MCF 10A (cell line): ENCODE results near the gene NUDT15. TPM values are rescaled to one million over a fixed set of nuclear protein-coding genes. Genes with fewer than 3 reads are reported as not detected.

ENCODE experiments used
- BruUV-seq: library from RNA; stranded (reverse); fragments of 400-500 nt; replicated peaks from 2 replicates; lab custom pipeline; 2021; lab: Mats Ljungman, UMichigan
- CTCF ChIA-PET: fragments of 300-600 bp; sonication (Branson Sonifier 250); formaldehyde crosslinking; extraction: SDS; loops from one replicate; lab custom pipeline; 2021; ENCODE audit warnings: antibody characterized with exemption, inconsistent platforms; lab: Yijun Ruan, JAX
- POLR2A ChIA-PET: fragments of 300-600, 350-650 bp; sonication (Branson Sonifier 250); formaldehyde crosslinking; extraction: SDS; loops from one replicate; lab custom pipeline; 2020; ENCODE audit warnings: antibody characterized with exemption, inconsistent platforms; lab: Yijun Ruan, JAX
- DNase-seq: peaks from one replicate; pipeline ENCODE4 v3.0.0-alpha.2; 2018; ENCODE audit not compliant: unreplicated experiment
- H3K27ac Mint-ChIP-seq: one replicate; pipeline ENCODE4 v1.8.0; 2022; ENCODE audit warnings: mild to moderate bottlenecking, low read depth, mixed read lengths; ENCODE audit not compliant: unreplicated experiment
- H3K27me3 Mint-ChIP-seq: one replicate; pipeline ENCODE4 v1.8.0; 2022; ENCODE audit warnings: mixed read lengths; ENCODE audit not compliant: insufficient read depth, unreplicated experiment
- H3K36me3 Mint-ChIP-seq: one replicate; pipeline ENCODE4 v1.8.0; 2022; ENCODE audit warnings: mild to moderate bottlenecking, moderate library complexity, mixed read lengths; ENCODE audit not compliant: insufficient read depth, unreplicated experiment
- H3K4me1 Mint-ChIP-seq: one replicate; pipeline ENCODE4 v1.8.0; 2022; ENCODE audit warnings: mixed read lengths; ENCODE audit not compliant: insufficient read depth, unreplicated experiment
- H3K4me3 Mint-ChIP-seq: one replicate; pipeline ENCODE4 v1.8.0; 2022; ENCODE audit warnings: mild to moderate bottlenecking, moderate library complexity, mixed read lengths; ENCODE audit not compliant: unreplicated experiment
- H3K9me3 Mint-ChIP-seq: one replicate; pipeline ENCODE4 v1.8.0; 2022; ENCODE audit warnings: mixed read lengths; ENCODE audit not compliant: unreplicated experiment
- CTCF ChIP-seq: fragments of 200-600 bp; IDR thresholded peaks from one replicate; pipeline ENCODE4 v1.8.0; 2022; ENCODE audit warnings: antibody characterized with exemption, mild to moderate bottlenecking; ENCODE audit not compliant: unreplicated experiment
- intact Hi-C: fragments of 100-400 bp; cut with micrococcal nuclease; formaldehyde crosslinking; loops from 2 replicates; pipeline ENCODE4 v1.14.1; 2022
- total RNA-seq: library from RNA; stranded (reverse); gene quantifications from 2 replicates; pipeline ENCODE4 v1.2.3, GENCODE V29; 2022

Gene NUDT15
- total RNA-seq, 1 experiment from 2014 or later = 21.6 TPM

- no peak for TF ChIP-seq CTCF
- Mint-ChIP-seq H3K27ac (no peak overlapping the region), H3K4me3 (no peak overlapping the region), H3K36me3 (peaks cover 17% of the 10 kb centered on the region), H3K4me1 (no peaks in the 10 kb centered on the region), H3K9me3 (no peaks in the 10 kb centered on the region), H3K27me3 (no peaks in the 10 kb centered on the region)
- ChIA-PET CTCF (no interaction called here), POLR2A (no interaction called here)
- intact Hi-C loops = no loop called here
- no TSS peak for BruUV-seq
- no peak for DNase-seq
Measured at GRCh38 chr13:48029859-48030258, 7.7 kb upstream of the NUDT15 start.

GRCh38 chr13:48038761-48039160, 1.2 kb downstream of the NUDT15 start:
- intact Hi-C loops = loop anchor here (1.0 to 5.0 kb wide), 2 partner anchors 239 to 729 kb away; no protein-coding TSS in a partner anchor
- POLR2A ChIA-PET = interaction anchor here (0.7 to 3.9 kb wide), 15 partner anchors 9 to 730 kb away, joined by 3 to 70 read pairs (median 8); partner anchors contain the start of genes MED4 and SUCLA2
- peak; percentile 5 for DNase-seq
- Mint-ChIP-seq H3K36me3 (peaks cover 36% of the 10 kb centered on the region), H3K27ac (peak overlapping the region; percentile 96), H3K4me1 (peaks cover 10% of the 10 kb centered on the region), H3K4me3 (peak overlapping the region; percentile 90), H3K9me3 (no peaks in the 10 kb centered on the region), H3K27me3 (no peaks in the 10 kb centered on the region)
- CTCF ChIA-PET = interaction anchor here (0.5 to 3.0 kb wide), 26 partner anchors 9 to 728 kb away, joined by 3 to 34 read pairs (median 4); partner anchors contain the start of gene MED4
- BruUV-seq = no TSS peak
- TF ChIP-seq CTCF = no peak

- BruUV-seq = no TSS peak
- Mint-ChIP-seq H3K4me3 (no peak overlapping the region), H3K9me3 (no peaks in the 10 kb centered on the region), H3K4me1 (peaks cover 10% of the 10 kb centered on the region), H3K36me3 (peaks cover 29% of the 10 kb centered on the region), H3K27ac (no peak overlapping the region), H3K27me3 (no peaks in the 10 kb centered on the region)
- intact Hi-C loops = no loop called here
- no peak for TF ChIP-seq CTCF
- POLR2A ChIA-PET = interaction anchor here (0.6 to 0.7 kb wide), 3 partner anchors 45 to 1218 kb away, joined by 3 read pairs; partner anchors contain the start of gene MED4
- no peak for DNase-seq
- CTCF ChIA-PET = interaction anchor here (0.7 to 2.8 kb wide), 4 partner anchors 8 to 527 kb away, joined by 3 to 34 read pairs (median 3); no protein-coding TSS in a partner anchor
Measured at GRCh38 chr13:48040049-48040448, 2.5 kb downstream of the NUDT15 start.

- Mint-ChIP-seq H3K36me3 (peaks cover 29% of the 10 kb centered on the region), H3K27ac (peak overlapping the region; percentile 12), H3K4me1 (peaks cover 10% of the 10 kb centered on the region), H3K9me3 (no peaks in the 10 kb centered on the region), H3K4me3 (no peak overlapping the region), H3K27me3 (no peaks in the 10 kb centered on the region)
- CTCF ChIA-PET = interaction anchor here (0.7 kb wide), 1 partner anchor 92 kb away, joined by 3 read pairs; no protein-coding TSS in a partner anchor
- intact Hi-C loops = no loop called here
- BruUV-seq = no TSS peak
- no peak for TF ChIP-seq CTCF
- DNase-seq = no peak
- POLR2A ChIA-PET = no interaction called here
Measured at GRCh38 chr13:48040896-48041295, 3.4 kb downstream of the NUDT15 start.
